SK-N-MC (cell line): ENCODE results near the gene GIPC2.
"Not testable (repeated sequence)": the region's sequence is repeated elsewhere in the genome, so short reads cannot be mapped to it uniquely, and the experiment has no call there.

ENCODE experiments used
- DNase-seq: peaks from one replicate; pipeline ENCODE4 v3.0.0-alpha.2; 2011; ENCODE audit warnings: low read depth, low spot score
- H3K27ac ChIP-seq: fragments of 200-600 bp; sonication (generic); 2 replicates; pipeline ENCODE4 v1.5.1; 2016; ENCODE audit warnings: mixed run types
- H3K36me3 ChIP-seq: fragments of 200-600 bp; sonication (generic); 2 replicates; pipeline ENCODE4 v1.6.1; 2017; ENCODE audit warnings: antibody characterized with exemption, low read length, mixed read lengths; ENCODE audit not compliant: insufficient read depth
- H3K4me3 ChIP-seq: fragments of 200-600 bp; sonication (generic); 2 replicates; pipeline ENCODE4 v1.5.1; 2016
- H3K9ac ChIP-seq: fragments of 200-600 bp; sonication (generic); 2 replicates; pipeline ENCODE4 v1.8.0; 2017; ENCODE audit warnings: mixed run types, mixed read lengths; ENCODE audit not compliant: insufficient read length
- H3K9me3 ChIP-seq: fragments of 200-600 bp; sonication (generic); 2 replicates; pipeline ENCODE4 v1.6.1; 2017; ENCODE audit warnings: low read depth, mild to moderate bottlenecking, antibody characterized with exemption, low read length, moderate library complexity, mixed read lengths
- EZH2 ChIP-seq: fragments of 200-600 bp; sonication (generic); IDR thresholded peaks from one replicate; pipeline ENCODE4 v1.6.1; 2017; ENCODE audit warnings: antibody characterized with exemption
- FOXP2 ChIP-seq: optimal IDR thresholded peaks from 2 replicates; pipeline ENCODE3; 2011; ENCODE audit warnings: mild to moderate bottlenecking, moderate library complexity; ENCODE audit not compliant: insufficient read depth; ENCODE audit errors: extremely low read length, control extremely low read depth
- POLR2AphosphoS5 ChIP-seq: IDR thresholded peaks from 2 replicates; pipeline ENCODE4 v1.6.1; 2012; ENCODE audit warnings: mild to moderate bottlenecking, low read depth, low read length, borderline replicate concordance

Gene GIPC2

GRCh38 chr1:78081980-78082860 is 36.5 kb downstream of the GIPC2 start:
- no peak for TF ChIP-seq EZH2
- no peak overlapping the region for H3K27ac ChIP-seq
- H3K36me3 ChIP-seq = no peaks in the 10 kb centered on the region
- DNase-seq = no peak
- H3K9me3 ChIP-seq = no peaks in the 10 kb centered on the region
- H3K4me3 ChIP-seq = no peak overlapping the region
- no peak overlapping the region for H3K9ac ChIP-seq

DNA sequence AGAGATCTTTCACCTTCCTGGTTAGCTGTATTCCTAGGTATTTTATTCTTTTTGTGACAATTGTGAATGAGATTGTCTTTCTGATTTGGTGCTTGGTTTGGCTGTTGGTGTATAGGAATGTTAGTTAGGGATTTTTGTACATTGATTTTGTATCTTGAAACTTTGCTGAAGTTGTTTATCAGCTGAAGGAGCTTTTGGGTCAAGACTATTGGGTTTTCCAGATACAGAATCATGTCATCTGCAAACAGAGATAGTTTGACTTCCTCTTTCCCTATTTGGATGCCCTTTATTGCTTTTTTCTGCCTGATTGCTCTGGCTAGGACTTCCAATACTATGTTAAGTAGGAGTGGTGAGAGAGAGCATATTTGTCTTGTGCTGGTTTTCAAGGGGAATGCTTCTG is 38.9 kb downstream of the GIPC2 start:
- not testable (repeated sequence) for H3K9ac ChIP-seq, H3K9me3 ChIP-seq, H3K36me3 ChIP-seq, DNase-seq, H3K4me3 ChIP-seq, H3K27ac ChIP-seq

DNA sequence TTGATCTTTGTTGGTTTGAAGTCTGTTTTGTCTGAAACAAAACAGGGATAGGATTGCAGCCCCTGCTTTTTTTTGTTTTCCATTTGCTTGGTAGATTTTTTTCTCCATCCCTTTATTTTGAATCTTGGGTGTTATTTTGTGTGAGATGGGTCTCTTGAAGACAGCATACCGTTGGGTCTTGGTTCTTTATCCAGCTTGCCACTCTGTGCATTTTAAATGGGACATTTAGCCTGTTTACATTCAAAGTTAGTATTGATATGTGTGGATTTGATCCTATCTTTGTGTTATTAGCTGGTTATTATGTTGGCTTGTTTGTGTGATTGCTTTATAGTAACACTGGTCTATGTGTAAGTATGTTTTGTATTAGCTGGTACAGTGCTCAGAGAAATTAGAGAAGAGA is 40.9 kb downstream of the GIPC2 start:
- H3K9ac ChIP-seq = no peak overlapping the region
- H3K9me3 ChIP-seq = no peaks in the 10 kb centered on the region
- H3K36me3 ChIP-seq = no peaks in the 10 kb centered on the region
- TF ChIP-seq EZH2 = no peak
- no peak for TF ChIP-seq POLR2AphosphoS5
- no peak for TF ChIP-seq FOXP2
- DNase-seq = no peak
- no peak overlapping the region for H3K27ac ChIP-seq
- H3K4me3 ChIP-seq = no peak overlapping the region

DNA sequence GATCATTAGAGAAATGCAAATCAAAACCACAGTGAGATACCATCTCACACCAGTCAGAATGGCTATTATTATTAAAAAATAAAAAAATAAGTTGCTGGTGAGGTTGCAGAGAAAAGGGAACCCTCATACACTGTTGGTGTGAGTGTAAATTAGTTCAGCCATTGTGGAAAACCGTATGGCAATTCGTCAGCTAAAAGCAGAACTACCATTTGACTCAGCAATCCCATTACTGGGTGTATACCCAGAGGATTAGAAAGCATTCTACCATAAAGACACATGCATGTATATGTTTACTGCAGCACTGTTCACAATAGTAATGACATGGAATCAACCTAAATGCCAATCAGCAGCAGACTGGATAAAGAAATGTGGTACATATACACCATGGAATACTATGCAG is 42.2 kb downstream of the GIPC2 start:
- TF ChIP-seq FOXP2 = no peak
- no peak for TF ChIP-seq EZH2
- no peak for TF ChIP-seq POLR2AphosphoS5
- DNase-seq = no peak
- H3K9me3 ChIP-seq = no peaks in the 10 kb centered on the region
- no peak overlapping the region for H3K9ac ChIP-seq
- H3K36me3 ChIP-seq = no peaks in the 10 kb centered on the region
- no peak overlapping the region for H3K27ac ChIP-seq
- H3K4me3 ChIP-seq = no peak overlapping the region

- no peak for TF ChIP-seq FOXP2
- no peak for TF ChIP-seq EZH2
- TF ChIP-seq POLR2AphosphoS5 = no peak
- no peaks in the 10 kb centered on the region for H3K36me3 ChIP-seq
- no peak for DNase-seq
- H3K9ac ChIP-seq = no peak overlapping the region
- H3K27ac ChIP-seq = peak overlapping the region; percentile 65; the same call in 1 of the 2 replicates
- H3K9me3 ChIP-seq = no peaks in the 10 kb centered on the region
- no peak overlapping the region for H3K4me3 ChIP-seq
Measured at GRCh38 chr1:78088486-78088885, 42.7 kb downstream of the GIPC2 start.

DNA sequence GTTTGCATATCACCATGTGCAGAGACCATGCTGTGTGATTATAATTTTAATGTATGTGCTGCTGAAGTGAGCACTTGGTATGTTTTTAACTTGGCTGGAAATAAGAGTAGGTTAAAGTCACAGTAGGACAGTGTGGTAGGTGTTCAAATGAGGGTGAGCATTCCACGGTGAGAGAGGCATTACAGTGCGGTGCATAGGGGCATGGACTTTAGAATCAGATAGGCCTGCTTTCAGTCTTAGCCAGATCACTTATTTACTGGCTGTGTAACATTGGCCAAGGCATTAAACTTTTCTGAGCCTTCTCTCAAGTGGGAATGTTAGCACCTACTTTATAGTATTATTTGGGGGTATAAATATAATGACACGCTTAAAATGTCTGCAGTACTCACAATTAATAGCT is 43.2 kb downstream of the GIPC2 start:
- Histone ChIP-seq H3K9ac (no peak overlapping the region), H3K9me3 (no peaks in the 10 kb centered on the region), H3K4me3 (no peak overlapping the region), H3K27ac (peak overlapping the region; percentile 65; the same call in 1 of the 2 replicates), H3K36me3 (no peaks in the 10 kb centered on the region)
- no peak for DNase-seq
- TF ChIP-seq POLR2AphosphoS5 (no peak), EZH2 (no peak), FOXP2 (no peak)

GRCh38 chr1:78090472-78091133 is 44.8 kb downstream of the GIPC2 start:
- H3K4me3 ChIP-seq = no peak overlapping the region
- TF ChIP-seq EZH2 (no peak), POLR2AphosphoS5 (no peak), FOXP2 (no peak)
- H3K9me3 ChIP-seq = no peaks in the 10 kb centered on the region
- DNase-seq = no peak
- no peaks in the 10 kb centered on the region for H3K36me3 ChIP-seq
- H3K9ac ChIP-seq = no peak overlapping the region
- no peak overlapping the region for H3K27ac ChIP-seq

DNA sequence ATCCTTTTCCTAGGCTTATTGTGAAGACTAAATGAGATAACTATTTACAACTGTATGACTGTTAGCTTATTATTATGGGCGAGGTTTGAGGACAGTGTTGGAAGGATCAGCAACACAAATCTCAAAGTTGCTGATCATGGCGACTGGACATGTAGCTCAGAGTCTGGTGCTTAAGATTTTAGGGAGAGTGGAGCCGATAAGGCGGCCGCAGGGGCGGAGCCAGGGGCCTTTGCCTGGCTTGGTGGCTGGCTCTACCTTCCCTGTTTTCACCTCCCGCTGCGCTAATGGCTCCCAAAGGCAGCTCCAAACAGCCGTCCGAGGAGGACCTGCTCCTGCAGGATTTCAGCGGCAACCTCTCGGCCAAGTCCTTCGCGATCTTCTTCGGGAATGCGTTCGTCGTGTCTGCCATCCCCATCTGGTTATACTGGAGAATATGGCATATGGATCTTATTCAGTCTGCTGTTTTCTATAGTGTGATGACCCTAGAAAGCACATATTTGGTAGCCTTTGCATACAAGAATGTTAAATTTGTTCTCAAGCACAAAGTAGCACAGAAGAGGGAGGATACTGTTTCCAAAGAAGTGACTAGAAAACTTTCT is 45.5 kb downstream of the GIPC2 start:
- no peak for DNase-seq
- no peak for TF ChIP-seq EZH2
- TF ChIP-seq POLR2AphosphoS5 = no peak
- TF ChIP-seq FOXP2 = no peak
- no peak overlapping the region for H3K27ac ChIP-seq
- H3K9me3 ChIP-seq = no peaks in the 10 kb centered on the region
- no peaks in the 10 kb centered on the region for H3K36me3 ChIP-seq
- no peak overlapping the region for H3K9ac ChIP-seq
- no peak overlapping the region for H3K4me3 ChIP-seq
